Activated CD4-positive, alpha-beta T cell treated with anti-CD3 and anti-CD28 coated beads, Interleukin-2, amount 50 U/mL, for 16 hours (primary cell): Measurements from ENCODE around the gene CD34.
"Not testable (repeated sequence)": the region's sequence is repeated elsewhere in the genome, so short reads cannot be mapped to it uniquely, and the experiment has no call there.

Experiments used
- DNase-seq: peaks from one replicate; pipeline ENCODE4 v3.0.0-alpha.2; 2020

CD34 gene

GRCh38 chr1:207910591-207911354, at the start of gene CD34:
Gene CD34 (minus strand): TSS chr1:207911125. CDS start chr1:207911080, 45 bp downstream.
- DNase-seq = no peak

- no peak for DNase-seq
Measured at GRCh38 chr1:207960346-207960745, 49.4 kb upstream of the CD34 start.

GRCh38 chr1:207959910-207960309, 49.0 kb upstream of the CD34 start:
- DNase-seq = no peak

GRCh38 chr1:207959141-207959825, 48.4 kb upstream of the CD34 start:
- peak; percentile 8 for DNase-seq

- DNase-seq = no peak
Measured at GRCh38 chr1:207958376-207959139, 47.6 kb upstream of the CD34 start.

- no peak for DNase-seq
Measured at GRCh38 chr1:207956986-207957385, 46.1 kb upstream of the CD34 start.

GRCh38 chr1:207954104-207954503, 43.2 kb upstream of the CD34 start:
- DNase-seq = no peak

- no peak for DNase-seq
Measured at GRCh38 chr1:207952617-207953542, 42.0 kb upstream of the CD34 start.

GRCh38 chr1:207951652-207952051, 40.7 kb upstream of the CD34 start:
- no peak for DNase-seq

GRCh38 chr1:207950750-207951149, 39.8 kb upstream of the CD34 start:
- no peak for DNase-seq

GRCh38 chr1:207949571-207950195, 38.8 kb upstream of the CD34 start:
- DNase-seq = no peak

- DNase-seq = no peak
Measured at GRCh38 chr1:207948536-207949250, 37.8 kb upstream of the CD34 start.

- DNase-seq = no peak
Measured at GRCh38 chr1:207946756-207947155, 35.8 kb upstream of the CD34 start.

- no peak for DNase-seq
Measured at GRCh38 chr1:207944571-207944970, 33.6 kb upstream of the CD34 start.

- not testable (repeated sequence) for DNase-seq
Measured at GRCh38 chr1:207942337-207942741, 31.4 kb upstream of the CD34 start.

- DNase-seq = no peak
Measured at GRCh38 chr1:207941665-207942064, 30.7 kb upstream of the CD34 start.

- DNase-seq = no peak
Measured at GRCh38 chr1:207938016-207938415, 27.1 kb upstream of the CD34 start.

GRCh38 chr1:207937204-207937603, 26.3 kb upstream of the CD34 start:
- no peak for DNase-seq

- no peak for DNase-seq
Measured at GRCh38 chr1:207935166-207935583, 24.2 kb upstream of the CD34 start.

GRCh38 chr1:207933205-207933800, 22.4 kb upstream of the CD34 start:
- no peak for DNase-seq

- DNase-seq = no peak
Measured at GRCh38 chr1:207926984-207927383, 16.1 kb upstream of the CD34 start.
